Neuronal stem cell (in vitro differentiated cells): ENCODE measurements around the gene COLEC12.

ENCODE experiments used
- DNase-seq: peaks from one replicate; pipeline ENCODE4 v3.0.0-alpha.2; 2013; ENCODE audit warnings: low spot score
- H2AFZ ChIP-seq: one replicate; pipeline ENCODE4 v1.6.1; 2013; ENCODE audit warnings: mild to moderate bottlenecking, low read length, inconsistent platforms
- H2AK5ac ChIP-seq: 2 replicates; pipeline ENCODE4 v1.6.1; 2013; ENCODE audit warnings: low read depth, mild to moderate bottlenecking, inconsistent platforms, low read length, moderate library complexity, mixed read lengths
- H2BK120ac ChIP-seq: 2 replicates; pipeline ENCODE4 v1.6.1; 2013; ENCODE audit warnings: low read depth, mild to moderate bottlenecking, inconsistent platforms, low read length, moderate library complexity, mixed read lengths
- H2BK12ac ChIP-seq: one replicate; pipeline ENCODE4 v1.6.1; 2013; ENCODE audit warnings: low read length, inconsistent platforms
- H2BK15ac ChIP-seq: 2 replicates; pipeline ENCODE4 v1.6.1; 2013; ENCODE audit warnings: mild to moderate bottlenecking, low read length, inconsistent platforms, mixed read lengths
- H2BK5ac ChIP-seq: one replicate; pipeline ENCODE4 v1.6.1; 2013; ENCODE audit warnings: inconsistent platforms, mild to moderate bottlenecking, low read length, moderate library complexity
- H3K14ac ChIP-seq: one replicate; pipeline ENCODE4 v1.6.1; 2013; ENCODE audit warnings: low read length, inconsistent platforms
- H3K18ac ChIP-seq: 2 replicates; pipeline ENCODE4 v1.6.1; 2013; ENCODE audit warnings: low read length, inconsistent platforms
- H3K23ac ChIP-seq: 2 replicates; pipeline ENCODE4 v1.6.1; 2013; ENCODE audit warnings: low read depth, mild to moderate bottlenecking, mixed read lengths, low read length, inconsistent platforms; ENCODE audit not compliant: poor library complexity
- H3K27ac ChIP-seq: replicated peaks from 3 replicates; pipeline ENCODE4 v1.5.1; 2013; ENCODE audit warnings: low read length, inconsistent platforms
- H3K27me3 ChIP-seq, 3 experiments: 2 replicates each; pipeline ENCODE4 v1.6.1; 2013; ENCODE audit warnings: low read length in 3 of 3, mild to moderate bottlenecking in 2 of 3, inconsistent platforms in 1 of 3, low read depth in 1 of 3, mixed read lengths in 1 of 3, moderate library complexity in 1 of 3; ENCODE audit not compliant: control insufficient read depth in 3 of 3, insufficient read depth in 3 of 3
- H3K36me3 ChIP-seq, 2 donors: replicated peaks in 1 of 2; 2 replicates each; pipeline ENCODE4 v1.6.1; 2013; ENCODE audit warnings: low read length in 2 of 2; ENCODE audit not compliant: control insufficient read depth in 2 of 2, insufficient read depth in 2 of 2
- H3K4ac ChIP-seq: 2 replicates; pipeline ENCODE4 v1.6.1; 2013; ENCODE audit warnings: inconsistent platforms, mild to moderate bottlenecking, low read length, moderate library complexity
- H3K4me1 ChIP-seq, 2 donors: 1 replicate in 1 of 2; 2 replicates in 1 of 2; pipeline ENCODE4 v1.6.1; 2013; ENCODE audit warnings: low read length in 2 of 2, low read depth in 1 of 2; ENCODE audit not compliant: control insufficient read depth in 2 of 2, insufficient read depth in 1 of 2
- H3K4me2 ChIP-seq: one replicate; pipeline ENCODE4 v1.6.1; 2013; ENCODE audit warnings: mild to moderate bottlenecking, low read length, inconsistent platforms; ENCODE audit not compliant: insufficient read depth, poor library complexity, severe bottlenecking
- H3K4me3 ChIP-seq, 2 donors: 2 replicates each; pipeline ENCODE4 v1.5.1; 2013; ENCODE audit warnings: low read length in 2 of 2, mild to moderate bottlenecking in 2 of 2, inconsistent platforms in 1 of 2, moderate library complexity in 1 of 2
- H3K79me1 ChIP-seq: one replicate; pipeline ENCODE4 v1.6.1; 2013; ENCODE audit warnings: low read depth, mild to moderate bottlenecking, inconsistent platforms, low read length, moderate library complexity
- H3K9ac ChIP-seq: one replicate; pipeline ENCODE4 v1.6.1; 2013; ENCODE audit warnings: mild to moderate bottlenecking, low read depth, low read length, inconsistent platforms; ENCODE audit not compliant: poor library complexity
- H3K9me3 ChIP-seq, 2 donors: replicated peaks in 1 of 2; 2 replicates each; pipeline versions ENCODE3 to v1.6.1; 2013; ENCODE audit warnings: low read length in 2 of 2, mild to moderate bottlenecking in 2 of 2, inconsistent platforms in 1 of 2, low read depth in 1 of 2, mixed read lengths in 1 of 2, moderate library complexity in 1 of 2; ENCODE audit not compliant: control insufficient read depth in 2 of 2, insufficient read depth in 1 of 2
- H4K8ac ChIP-seq: one replicate; pipeline ENCODE4 v1.6.1; 2013; ENCODE audit warnings: low read depth, mild to moderate bottlenecking, inconsistent platforms, low read length, moderate library complexity
- H4K91ac ChIP-seq: one replicate; pipeline ENCODE4 v1.6.1; 2013; ENCODE audit warnings: low read length, low read depth, mild to moderate bottlenecking, inconsistent platforms; ENCODE audit not compliant: poor library complexity
- WGBS, 2 donors: extraction: QIAGEN DNeasy Blood & Tissue Kit; methylation state at CpG; one replicate each; pipeline ENCODE4 v1.1.7; 2013; ENCODE audit warnings: missing lambda C conversion rate in 2 of 2, mixed read lengths in 1 of 2; ENCODE audit not compliant: insufficient read length in 2 of 2, insufficient replicate concordance in 1 of 2; ENCODE audit errors: extremely low coverage in 2 of 2; 5-methylcytosine and 5-hydroxymethylcytosine counted together

The COLEC12 gene

GRCh38 chr18:415617-416612 lies 84.6 kb downstream of the COLEC12 start:
- H2BK12ac ChIP-seq = no peak overlapping the region
- no peak overlapping the region for H2AFZ ChIP-seq
- no peak overlapping the region for H3K4ac ChIP-seq
- H2BK15ac ChIP-seq = no peak overlapping the region
- H3K79me1 ChIP-seq = no peaks in the 10 kb centered on the region
- H3K14ac ChIP-seq = no peak overlapping the region
- H2AK5ac ChIP-seq = no peak overlapping the region
- H3K9ac ChIP-seq = no peak overlapping the region
- H3K9me3 ChIP-seq = no peaks in the 10 kb centered on the region
- no peak overlapping the region for H4K91ac ChIP-seq
- H3K27ac ChIP-seq = no peak overlapping the region
- no peak overlapping the region for H4K8ac ChIP-seq
- H2BK5ac ChIP-seq = no peak overlapping the region
- H3K27me3 ChIP-seq = no peaks in the 10 kb centered on the region
- H2BK120ac ChIP-seq = no peak overlapping the region
- DNase-seq = no peak
- H3K4me1 ChIP-seq = peaks cover 0 to 2% of the 10 kb centered on the region in 2 donors
- H3K4me3 ChIP-seq = no peak overlapping the region
- no peak overlapping the region for H3K4me2 ChIP-seq
- H3K36me3 ChIP-seq = no peaks in the 10 kb centered on the region
- no peak overlapping the region for H3K18ac ChIP-seq
- WGBS, 2 donors = no CpG with 5 or more reads among the region's 2 CpGs
- H3K23ac ChIP-seq = no peak overlapping the region

DNA sequence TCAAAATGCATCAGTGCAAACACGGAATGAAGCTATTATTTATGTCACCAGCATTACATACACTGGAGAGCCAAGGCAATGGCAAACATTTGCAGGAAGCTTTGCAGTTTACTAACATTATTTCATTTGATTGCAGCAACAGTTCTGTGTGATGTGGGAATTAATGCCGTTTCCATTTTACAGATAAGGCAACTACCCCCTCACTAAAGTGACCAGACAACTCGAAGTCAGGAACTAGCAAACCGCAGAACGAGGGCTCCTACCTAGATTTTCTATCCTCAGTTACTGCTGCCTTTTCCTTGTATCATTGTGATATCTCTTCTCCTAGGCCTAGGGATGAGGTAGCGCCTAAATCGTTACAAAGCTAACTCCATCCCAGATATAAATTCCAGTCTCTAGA lies 85.5 kb downstream of the COLEC12 start:
- no peak overlapping the region for H2AK5ac ChIP-seq
- no peak overlapping the region for H3K4me2 ChIP-seq
- H4K91ac ChIP-seq = no peak overlapping the region
- H2BK120ac ChIP-seq = no peak overlapping the region
- H2BK12ac ChIP-seq = no peak overlapping the region
- no peaks in the 10 kb centered on the region for H3K36me3 ChIP-seq
- H2BK15ac ChIP-seq = no peak overlapping the region
- H3K27me3 ChIP-seq = no peaks in the 10 kb centered on the region
- H3K9me3 ChIP-seq = no peaks in the 10 kb centered on the region
- no peak overlapping the region for H4K8ac ChIP-seq
- no peak for DNase-seq
- H3K4ac ChIP-seq = no peak overlapping the region
- H3K23ac ChIP-seq = no peak overlapping the region
- H3K79me1 ChIP-seq = no peaks in the 10 kb centered on the region
- H3K4me3 ChIP-seq = no peak overlapping the region
- no peaks in the 10 kb centered on the region for H3K4me1 ChIP-seq
- no peak overlapping the region for H3K18ac ChIP-seq
- WGBS, 2 donors = no CpG with 5 or more reads among the region's 7 CpGs
- H3K14ac ChIP-seq = no peak overlapping the region
- no peak overlapping the region for H2BK5ac ChIP-seq
- no peak overlapping the region for H3K9ac ChIP-seq
- no peak overlapping the region for H3K27ac ChIP-seq
- H2AFZ ChIP-seq = no peak overlapping the region

DNA sequence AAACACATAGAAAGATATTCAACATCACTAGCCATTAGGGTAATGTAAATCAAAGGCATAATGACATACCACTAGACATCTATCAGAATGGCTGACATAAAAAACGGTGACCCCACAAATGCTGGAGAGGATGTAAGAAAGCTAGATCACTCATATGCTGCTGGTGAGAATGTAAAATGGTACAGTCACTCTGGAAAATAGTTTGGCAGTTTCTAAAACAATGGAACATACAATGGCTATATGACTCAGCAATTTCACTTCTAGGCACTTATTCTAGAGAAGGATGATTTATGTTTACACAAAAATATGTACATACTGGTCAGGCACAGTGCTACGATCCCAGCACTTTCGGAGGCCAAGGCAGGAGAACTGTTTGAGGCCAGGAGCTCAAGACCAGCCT lies 87.3 kb downstream of the COLEC12 start:
- no CpG with 5 or more reads among the region's 3 CpGs for WGBS, 2 donors
- Histone ChIP-seq H3K18ac (no peak overlapping the region), H2BK5ac (no peak overlapping the region), H3K23ac (no peak overlapping the region), H3K27ac (no peak overlapping the region), H2AK5ac (no peak overlapping the region), H2AFZ (no peak overlapping the region), H3K4me3 (no peak overlapping the region), H4K8ac (no peak overlapping the region), H3K4me2 (no peak overlapping the region), H3K14ac (no peak overlapping the region), H3K4ac (no peak overlapping the region), H3K36me3 (no peaks in the 10 kb centered on the region), H3K4me1 (no peaks in the 10 kb centered on the region), H3K9ac (no peak overlapping the region), H3K27me3 (no peaks in the 10 kb centered on the region), H3K79me1 (no peaks in the 10 kb centered on the region), H2BK12ac (no peak overlapping the region), H4K91ac (no peak overlapping the region), H2BK120ac (no peak overlapping the region), H3K9me3 (no peaks in the 10 kb centered on the region), H2BK15ac (no peak overlapping the region)
- DNase-seq = no peak

- H4K8ac ChIP-seq = no peak overlapping the region
- no peak overlapping the region for H3K4me3 ChIP-seq
- H3K36me3 ChIP-seq = no peaks in the 10 kb centered on the region
- no peak overlapping the region for H3K27ac ChIP-seq
- no peak overlapping the region for H3K4me2 ChIP-seq
- no peak overlapping the region for H3K18ac ChIP-seq
- no peak for DNase-seq
- H3K79me1 ChIP-seq = no peaks in the 10 kb centered on the region
- H2AFZ ChIP-seq = no peak overlapping the region
- H3K4ac ChIP-seq = no peak overlapping the region
- H2BK15ac ChIP-seq = no peak overlapping the region
- H3K9ac ChIP-seq = no peak overlapping the region
- H3K9me3 ChIP-seq = peaks cover 0 to 4% of the 10 kb centered on the region in 2 donors
- H2BK120ac ChIP-seq = no peak overlapping the region
- H3K4me1 ChIP-seq = no peaks in the 10 kb centered on the region
- no peaks in the 10 kb centered on the region for H3K27me3 ChIP-seq
- H2AK5ac ChIP-seq = no peak overlapping the region
- no peak overlapping the region for H3K23ac ChIP-seq
- H2BK5ac ChIP-seq = no peak overlapping the region
- H4K91ac ChIP-seq = no peak overlapping the region
- H3K14ac ChIP-seq = no peak overlapping the region
- no peak overlapping the region for H2BK12ac ChIP-seq
These were observed 90.5 kb downstream of the COLEC12 start for GRCh38 chr18:410047-410455.
